SIG-M5 treated with dmso at 0.1 percent for 504 hours (cell line): ENCODE measurements around the gene PEAK1.
A peak's percentile ranks its signal among the peaks of the same experiment; 100 is the strongest.
"Not testable (repeated sequence)": the region's sequence is repeated elsewhere in the genome, so short reads cannot be mapped to it uniquely, and the experiment has no call there.

Experiments used
- DNase-seq: peaks from one replicate; lab custom pipeline; 2025; ENCODE audit not compliant: unreplicated experiment; lab: John Stamatoyannopoulos, UW

The PEAK1 gene

GRCh38 chr15:77239882-77240608, 179.9 kb downstream of the PEAK1 start:
- no peak for DNase-seq

- no peak for DNase-seq
Observed at GRCh38 chr15:77235566-77235965, 184.3 kb downstream of the PEAK1 start.

GRCh38 chr15:77228828-77229227, 191.1 kb downstream of the PEAK1 start:
- DNase-seq, result no peak

DNA sequence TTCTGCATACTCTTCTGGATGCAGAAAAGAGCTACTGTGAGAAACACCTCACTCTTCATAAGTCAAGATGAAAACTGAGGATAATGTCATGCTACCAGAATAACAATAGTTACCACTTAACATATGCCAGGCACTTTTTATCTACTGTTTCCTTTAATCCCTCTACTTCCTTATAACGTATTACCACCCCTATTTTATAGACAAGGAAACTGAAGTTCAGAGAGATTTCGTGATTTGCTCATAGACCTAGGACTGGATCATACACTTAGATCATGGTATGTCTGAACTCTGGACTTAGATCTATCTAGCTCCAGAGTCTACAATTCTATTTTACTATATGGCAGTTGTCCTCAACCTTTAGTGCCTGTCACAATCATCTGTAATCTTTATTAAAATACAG, 193.3 kb downstream of the PEAK1 start:
- no peak for DNase-seq

DNA sequence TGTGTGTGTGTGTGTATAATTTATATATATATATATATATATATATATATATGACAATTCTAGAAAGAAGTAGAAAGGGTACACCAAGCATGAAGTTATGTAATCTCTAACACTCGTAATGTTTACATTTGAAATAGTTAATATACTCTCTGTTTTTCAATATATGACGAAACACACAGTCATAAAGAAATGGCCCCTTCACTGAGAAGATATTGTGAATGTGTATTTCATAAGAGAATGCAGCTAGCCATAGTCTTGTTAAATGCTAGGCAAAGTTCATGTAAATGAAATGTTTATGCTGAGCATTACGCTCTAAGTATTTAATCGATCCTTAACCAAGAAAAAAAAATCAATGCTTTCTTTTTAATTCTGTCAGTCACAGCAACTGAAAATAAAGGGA, 194.3 kb downstream of the PEAK1 start:
- DNase-seq, result no peak

DNA sequence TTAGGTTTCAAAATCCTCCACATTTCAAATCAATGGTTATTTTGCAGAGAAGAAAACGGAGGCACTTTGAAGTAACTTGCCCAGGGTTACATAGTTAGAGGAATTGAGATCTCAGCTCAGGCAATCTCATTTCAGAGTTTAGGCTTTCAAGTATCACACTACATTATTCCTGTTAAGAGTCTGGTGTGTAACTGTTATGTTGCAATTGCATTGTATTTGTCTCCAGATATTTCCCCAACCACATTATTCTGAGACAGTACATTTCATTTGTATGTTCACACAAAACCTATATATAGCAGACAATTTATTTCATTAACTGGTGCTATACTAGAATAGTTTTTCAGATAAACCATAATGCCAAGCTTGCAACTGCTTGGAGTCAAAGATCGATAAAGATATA, 194.8 kb downstream of the PEAK1 start:
- no peak for DNase-seq

DNA sequence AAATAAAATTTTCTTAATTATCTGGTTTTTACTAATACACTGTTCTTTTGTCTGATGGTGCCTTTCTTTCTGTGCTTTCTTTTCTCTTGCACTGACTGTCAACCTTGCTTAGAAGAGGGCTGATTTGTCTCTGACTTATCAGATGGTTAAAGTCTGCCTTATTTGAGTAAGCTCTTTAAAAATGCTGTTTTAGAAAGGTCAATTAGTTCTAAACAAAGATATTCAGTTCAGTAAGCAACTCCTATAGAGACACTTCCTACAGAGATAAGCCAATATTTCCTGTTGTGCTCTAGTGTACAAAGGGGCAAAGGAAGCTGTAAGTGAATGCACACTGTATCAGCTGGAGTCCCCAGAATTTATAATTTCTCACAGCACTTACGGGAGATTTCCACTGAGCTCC, 195.6 kb downstream of the PEAK1 start:
- DNase-seq, result no peak

- DNase-seq, result no peak
Observed at GRCh38 chr15:77221708-77222107, 198.2 kb downstream of the PEAK1 start.

DNA sequence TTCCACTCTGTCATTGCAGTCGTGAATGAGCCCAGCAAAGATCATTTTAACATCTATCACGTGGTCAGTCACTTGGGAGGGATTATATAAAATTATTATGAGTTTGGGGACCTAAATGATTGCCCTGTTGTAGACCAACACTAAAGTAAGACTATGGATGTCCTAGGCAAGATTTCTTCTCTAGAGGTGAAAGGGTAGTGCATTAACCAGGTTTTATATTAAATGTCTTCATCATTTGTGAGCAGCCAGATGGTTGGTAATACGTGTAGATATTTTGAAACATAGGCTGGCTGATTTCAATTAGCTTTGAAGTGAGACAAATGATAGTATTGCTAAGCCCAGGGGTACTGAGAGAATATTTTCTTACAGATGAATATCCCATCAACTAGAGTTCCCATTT, 198.7 kb downstream of the PEAK1 start:
- no peak for DNase-seq

DNA sequence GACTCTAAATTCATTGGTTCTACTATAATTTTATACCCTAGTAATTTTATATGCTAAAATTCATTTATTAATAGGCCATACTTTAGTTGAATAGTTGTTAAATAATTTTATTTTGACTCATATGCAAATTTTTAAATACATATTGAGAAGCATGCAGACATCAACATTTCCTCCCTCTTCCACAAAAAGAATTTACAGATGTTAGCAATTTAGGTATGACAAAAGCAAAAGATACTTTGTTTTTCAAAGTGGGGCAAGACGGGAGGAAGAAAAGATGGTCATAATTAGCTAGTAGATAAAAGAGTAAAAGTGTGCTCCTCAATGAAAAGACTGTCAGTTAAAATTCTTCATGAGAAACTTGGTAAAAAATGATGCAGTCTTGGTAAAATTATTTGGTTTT, 200.1 kb downstream of the PEAK1 start:
- DNase-seq, result no peak

- DNase-seq, result no peak
Observed at GRCh38 chr15:77209221-77209620, 210.7 kb downstream of the PEAK1 start.

- DNase-seq, result no peak
Observed at GRCh38 chr15:77208241-77208640, 211.7 kb downstream of the PEAK1 start.

DNA sequence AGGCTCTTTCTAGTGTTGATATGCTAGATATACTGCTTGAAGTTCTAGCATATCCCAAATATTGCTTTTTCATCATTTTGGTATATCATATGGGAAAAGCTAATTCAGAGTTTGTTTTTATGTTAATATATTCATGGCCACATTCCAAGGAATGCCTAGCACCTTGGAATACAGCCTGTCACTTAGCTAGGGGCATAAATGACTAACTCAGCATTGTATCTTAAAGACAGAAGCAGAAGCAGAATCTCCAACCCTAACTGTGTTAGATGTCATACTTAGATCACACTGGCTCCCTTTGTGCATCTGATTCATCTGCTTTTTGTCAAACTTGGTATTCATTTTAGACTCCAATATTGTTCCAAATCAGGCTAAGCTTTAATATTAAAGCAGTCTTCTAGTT, 218.2 kb downstream of the PEAK1 start:
- no peak for DNase-seq

DNA sequence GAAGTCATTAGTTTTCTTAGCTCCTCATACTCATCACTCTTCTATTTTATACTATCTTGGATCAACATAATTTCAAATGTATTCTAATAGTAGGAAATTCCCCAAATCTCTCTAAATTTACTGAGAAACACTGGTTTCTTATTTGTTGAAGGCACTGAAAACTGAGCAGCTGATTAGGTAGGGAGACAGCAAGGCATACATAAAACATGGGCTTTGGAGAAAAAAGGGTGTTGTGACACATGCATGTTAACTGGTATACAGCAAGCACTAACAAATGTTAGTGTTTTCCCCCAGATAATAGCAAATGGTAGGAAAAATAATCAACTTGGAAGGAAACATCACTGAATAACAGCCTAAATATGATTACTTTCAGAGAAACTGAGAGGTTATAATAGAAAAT, 223.5 kb downstream of the PEAK1 start:
- no peak for DNase-seq

GRCh38 chr15:77195586-77195985, 224.3 kb downstream of the PEAK1 start:
- DNase-seq, result no peak

GRCh38 chr15:77192451-77192850, 227.5 kb downstream of the PEAK1 start:
- DNase-seq, result no peak

DNA sequence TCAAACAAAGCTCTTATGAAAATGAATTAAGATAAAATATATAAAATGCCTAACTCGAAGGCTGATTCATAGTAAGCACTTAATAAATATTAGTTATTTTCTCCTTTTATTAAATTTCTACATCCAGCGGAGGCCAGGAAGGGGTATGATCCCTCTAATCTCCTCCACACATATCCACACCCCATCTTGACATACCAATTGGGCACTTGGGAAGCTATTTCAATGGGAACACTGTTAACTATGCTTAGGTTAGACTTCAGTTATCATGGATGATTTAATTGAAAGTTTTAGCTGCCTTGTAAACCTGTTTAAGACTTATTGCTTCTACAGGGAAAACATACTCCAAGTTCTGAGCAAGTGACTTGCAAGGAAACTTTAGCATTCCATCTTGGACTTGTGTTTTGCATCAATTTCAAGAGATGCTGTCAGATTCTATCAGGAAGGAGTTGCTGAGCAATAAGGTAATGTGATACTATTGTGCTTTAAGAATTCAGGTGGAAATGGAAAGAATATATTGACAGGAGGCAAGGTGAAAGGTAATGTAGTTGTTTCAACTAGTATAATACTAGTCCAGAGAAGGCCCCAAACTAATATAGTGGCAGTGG, 228.6 kb downstream of the PEAK1 start:
- DNase-seq, result no peak

- DNase-seq, result peak; percentile 79
Observed at GRCh38 chr15:77187751-77188464, 232.0 kb downstream of the PEAK1 start.

DNA sequence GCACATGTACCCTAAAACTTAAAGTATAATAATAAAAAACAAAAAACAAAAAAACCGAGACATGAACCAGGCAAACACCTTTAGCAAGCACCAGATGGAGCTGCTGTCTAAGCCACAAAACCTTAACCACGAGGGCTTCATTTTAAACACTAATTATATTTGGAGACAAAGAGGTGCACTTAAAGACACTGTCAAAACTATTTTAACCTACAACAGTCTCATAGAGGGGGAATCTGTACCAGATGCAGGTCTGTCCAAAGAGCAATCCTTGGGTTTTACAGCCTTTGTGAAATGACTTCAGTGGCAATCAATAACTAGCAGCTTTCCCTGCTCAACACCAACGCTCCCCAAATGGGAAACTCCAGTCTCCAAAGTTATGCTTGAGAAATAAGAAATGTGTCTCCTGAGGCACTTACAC, 233.3 kb downstream of the PEAK1 start:
- DNase-seq, result no peak

- DNase-seq, result peak; percentile 6
Observed at GRCh38 chr15:77185242-77185785, 234.6 kb downstream of the PEAK1 start.

GRCh38 chr15:77184352-77184751, 235.6 kb downstream of the PEAK1 start:
- not testable (repeated sequence) for DNase-seq

DNA sequence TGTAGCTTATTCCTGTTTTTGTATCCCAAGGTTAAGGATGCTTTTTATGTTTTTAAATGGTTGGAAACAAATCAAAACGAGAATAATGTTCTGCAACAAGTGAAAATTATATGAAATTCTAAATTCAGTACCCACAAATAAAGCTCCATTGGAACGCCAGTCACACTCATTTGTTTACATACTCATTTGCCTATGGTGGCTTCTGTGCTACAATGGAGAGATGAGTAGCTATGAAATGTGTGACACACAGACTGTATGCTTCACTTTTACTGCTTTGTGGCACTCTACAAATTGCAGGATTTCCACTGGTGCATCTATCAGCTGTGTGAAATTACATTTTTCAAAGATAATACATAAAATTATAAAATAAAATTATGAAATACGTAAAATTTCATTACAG, 236.8 kb downstream of the PEAK1 start:
- no peak for DNase-seq
